ENCODE measurements around the gene LMO2.

Gene LMO2

GRCh38 chr11:33913991-33914390, 22.1 kb upstream of the LMO2 start:
- no peak for DNase-seq (ENCODE audit: low spot score)

DNA sequence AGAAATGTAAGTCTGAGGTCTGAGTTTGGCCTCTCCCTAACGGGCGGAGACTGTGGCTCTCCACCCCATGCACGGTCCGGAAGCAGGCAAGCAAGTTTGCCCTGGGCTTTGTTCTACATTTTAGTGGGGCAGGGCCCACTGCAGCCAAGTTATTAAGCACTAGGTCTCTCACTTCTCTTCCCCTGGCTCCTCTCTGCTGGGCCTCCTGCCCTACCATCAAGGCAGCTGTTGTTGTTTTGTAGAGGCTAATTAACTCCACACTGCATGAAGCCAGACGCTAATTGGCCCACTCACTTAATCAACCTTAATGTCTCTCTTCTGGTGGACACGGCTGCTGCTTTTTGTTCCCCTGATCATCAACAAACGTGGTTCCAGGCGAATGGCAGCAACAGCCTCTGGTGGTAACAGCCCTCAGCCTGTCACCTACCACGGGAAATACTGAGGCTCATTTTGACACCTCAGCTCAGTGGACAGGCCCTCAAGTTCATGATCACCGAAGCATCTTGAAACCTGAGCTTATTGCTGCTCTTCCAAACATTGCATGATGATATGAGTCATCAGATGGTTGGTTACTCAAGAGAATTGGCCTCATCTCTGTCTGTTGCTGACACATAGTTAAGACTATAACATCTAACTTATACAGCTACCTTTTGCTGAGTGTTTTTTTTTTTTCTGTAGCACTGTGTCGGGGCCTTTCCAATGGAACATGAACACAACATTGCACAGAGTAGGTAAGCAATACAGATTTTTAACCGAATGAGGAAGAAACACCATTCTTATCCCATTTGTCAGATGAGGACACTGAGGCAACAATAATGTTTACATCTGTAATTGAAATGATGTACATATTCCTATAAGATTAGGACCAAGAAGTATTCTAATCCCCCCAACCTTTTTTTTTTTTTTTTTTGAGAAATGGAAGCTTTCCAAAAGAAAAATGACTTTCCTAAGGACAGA, 20.8 kb upstream of the LMO2 start:
- peak; percentile 48 for DNase-seq (ENCODE audit: low spot score)

DNA sequence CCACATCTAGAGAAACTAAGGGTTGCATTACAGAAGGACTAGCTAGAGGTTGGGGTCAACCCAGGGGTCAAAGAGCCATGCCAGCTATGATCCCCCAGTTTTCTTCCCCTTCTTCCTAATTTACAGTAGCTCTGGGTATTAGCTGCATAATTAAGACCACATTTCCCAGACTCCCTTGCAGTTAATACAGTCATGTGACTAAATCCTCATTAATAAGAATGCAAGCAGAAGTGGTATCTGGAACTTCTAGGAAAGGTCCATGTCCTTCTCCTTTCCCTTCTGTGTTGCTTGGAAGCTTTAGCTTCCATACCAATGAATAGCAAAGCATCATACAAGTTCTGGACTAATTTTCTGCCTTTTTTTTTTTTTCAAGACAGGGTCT, 19.1 kb upstream of the LMO2 start:
- DNase-seq (ENCODE audit: low spot score) = no peak

GRCh38 chr11:33910296-33910957, 18.6 kb upstream of the LMO2 start:
- DNase-seq (ENCODE audit: low spot score) = no peak

- DNase-seq (ENCODE audit: low spot score) = no peak
These were observed 17.7 kb upstream of the LMO2 start for GRCh38 chr11:33909552-33909951.

DNA sequence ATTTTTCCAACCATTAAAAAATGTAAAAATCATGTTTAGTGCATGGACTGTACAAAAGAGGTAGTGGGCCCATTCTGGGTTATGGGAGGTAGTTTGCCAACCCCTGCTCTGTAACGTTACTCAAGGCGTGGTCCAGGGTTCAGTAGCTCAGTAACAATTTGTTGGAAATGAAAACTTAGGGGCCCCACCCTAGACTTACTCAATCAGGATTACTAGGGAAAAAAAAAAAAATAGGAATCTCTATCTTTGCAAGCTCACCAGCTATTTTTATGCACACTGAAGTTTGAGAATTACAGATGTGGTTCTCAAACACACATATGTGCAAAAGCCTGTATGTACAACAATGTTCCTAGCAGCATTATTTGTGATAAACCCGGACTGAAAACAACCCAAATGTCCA, 17.3 kb upstream of the LMO2 start:
- DNase-seq (ENCODE audit: low spot score) = no peak

- DNase-seq (ENCODE audit: low spot score) = no peak
These were observed 15.5 kb upstream of the LMO2 start for GRCh38 chr11:33907421-33907820.

- DNase-seq (ENCODE audit: low spot score) = no peak
These were observed 14.8 kb upstream of the LMO2 start for GRCh38 chr11:33906484-33907186.

GRCh38 chr11:33904102-33904501, 12.2 kb upstream of the LMO2 start:
- no peak for DNase-seq (ENCODE audit: low spot score)

GRCh38 chr11:33900159-33900840, 8.4 kb upstream of the LMO2 start:
- DNase-seq (ENCODE audit: low spot score) = no peak

DNA sequence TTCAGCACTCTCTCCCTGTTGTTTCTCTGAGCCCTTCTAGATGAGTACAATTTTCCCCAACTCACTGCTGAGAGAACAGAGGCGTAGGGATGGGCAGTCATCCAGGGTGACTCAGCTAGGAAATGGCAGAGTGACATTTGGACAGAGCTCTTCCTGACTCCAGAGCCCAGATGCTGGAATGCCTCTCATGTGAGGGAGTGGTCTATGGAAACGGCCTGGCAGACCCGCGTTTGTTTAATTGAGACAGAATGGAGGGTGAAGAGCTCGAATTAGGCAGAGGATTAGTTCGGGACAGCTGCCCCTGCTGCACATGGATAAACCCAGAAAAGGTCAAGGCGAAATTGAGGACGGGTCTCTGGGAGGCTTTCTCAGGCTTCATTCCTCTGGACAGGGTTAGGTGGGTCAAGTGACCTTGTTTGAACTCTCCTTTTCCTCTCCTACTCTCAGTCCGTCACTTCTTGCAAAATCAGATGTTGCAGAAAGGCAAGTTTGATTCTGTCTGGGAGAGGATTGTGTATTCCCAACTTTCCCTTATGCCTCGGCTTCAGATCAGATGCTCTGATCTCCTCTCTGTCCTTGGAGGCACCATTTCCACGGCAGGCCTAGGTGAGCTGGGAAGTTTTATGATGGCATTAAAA, 7.6 kb upstream of the LMO2 start:
- peak; percentile 87 for DNase-seq (ENCODE audit: low spot score)

GRCh38 chr11:33898957-33899356, 7.1 kb upstream of the LMO2 start:
- DNase-seq (ENCODE audit: low spot score) = no peak

GRCh38 chr11:33897761-33898375, 6.0 kb upstream of the LMO2 start:
- DNase-seq (ENCODE audit: low spot score) = no peak

DNA sequence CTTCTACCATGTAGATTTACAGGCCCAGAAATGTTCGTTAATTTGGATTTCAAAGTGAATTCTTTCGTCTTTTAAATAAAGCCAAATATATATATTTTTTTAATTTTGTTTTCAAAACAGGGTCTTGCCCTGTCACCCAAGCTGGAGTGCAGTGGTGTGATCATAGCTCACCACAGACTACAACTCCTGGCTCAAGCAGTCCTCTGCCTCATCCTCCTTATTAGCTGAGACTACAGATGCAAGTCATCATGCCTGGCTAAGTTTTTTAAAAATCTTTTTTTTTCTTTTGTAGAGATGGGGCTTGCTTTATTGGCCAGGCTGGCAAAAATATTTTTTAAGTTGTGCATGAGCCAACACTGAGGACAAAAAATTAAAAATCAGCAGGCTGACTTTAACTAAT, 5.0 kb upstream of the LMO2 start:
- no peak for DNase-seq (ENCODE audit: low spot score)

DNA sequence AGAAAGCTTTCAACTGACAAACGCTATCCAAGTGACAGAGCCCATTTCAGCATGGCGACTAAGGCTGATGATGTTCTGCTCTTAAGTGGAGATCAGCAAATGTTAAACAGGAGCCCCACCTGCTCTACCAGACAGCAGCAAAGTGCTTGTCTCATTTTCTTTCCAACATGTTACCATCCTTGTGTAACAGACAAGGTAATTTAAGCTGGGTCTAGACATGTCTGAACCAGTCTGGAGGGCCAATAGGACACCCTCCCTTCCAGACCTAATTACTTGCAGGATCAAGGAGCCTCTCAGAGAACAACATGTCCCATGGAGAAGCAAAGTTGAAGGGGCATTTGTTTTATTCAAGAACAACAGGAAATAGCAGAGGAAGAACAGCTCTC, 3.9 kb upstream of the LMO2 start:
- DNase-seq (ENCODE audit: low spot score) = no peak

DNA sequence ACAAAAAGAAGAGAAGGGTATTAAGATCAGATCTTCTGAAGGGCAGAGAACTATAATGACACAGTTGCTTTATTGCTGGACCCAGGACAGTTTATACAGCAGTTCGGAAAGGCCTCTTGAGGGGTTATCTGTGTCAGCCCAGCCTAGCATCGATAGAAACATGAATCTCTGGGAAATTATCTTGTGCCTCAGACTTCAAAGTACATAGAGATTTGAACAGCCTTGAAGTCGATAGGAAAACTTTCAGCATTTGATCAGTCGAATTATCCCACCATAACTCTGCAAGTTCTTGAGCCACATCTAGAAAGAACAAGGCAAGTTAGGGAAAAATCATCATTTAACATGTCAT, 2.5 kb upstream of the LMO2 start:
- DNase-seq (ENCODE audit: low spot score) = no peak

DNA sequence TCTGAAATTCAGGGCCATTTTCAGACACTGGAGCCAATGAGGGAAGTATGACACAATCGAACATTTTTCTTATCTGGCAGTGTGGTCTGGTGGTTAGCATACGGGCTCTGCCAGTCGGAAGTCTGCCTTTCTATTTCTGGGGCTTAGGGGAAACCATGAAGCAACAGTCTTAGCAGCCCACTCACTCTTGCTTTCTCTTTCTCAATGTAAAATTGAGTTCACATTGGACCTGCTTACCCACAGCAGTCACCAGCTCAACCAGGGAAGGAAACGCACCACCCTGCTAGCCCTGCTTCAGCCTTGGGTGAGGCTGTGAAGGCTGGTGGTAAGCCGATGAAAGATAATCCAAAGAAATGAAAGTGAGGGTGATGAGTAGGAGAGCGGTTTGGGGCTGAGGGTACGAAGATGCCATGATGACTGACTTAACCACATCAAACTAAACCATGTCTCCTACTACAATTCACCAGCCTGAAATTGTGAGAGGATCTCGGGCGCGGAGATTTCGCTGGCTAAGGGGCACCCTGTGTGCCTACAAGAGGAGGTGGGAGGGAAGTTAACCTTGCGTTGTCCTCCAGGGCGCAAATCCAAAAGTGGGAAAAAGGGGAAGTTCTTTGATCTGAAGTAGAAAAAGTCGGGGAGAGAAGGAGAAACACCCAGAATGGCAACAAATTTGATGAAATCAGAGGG, 2.0 kb upstream of the LMO2 start:
- DNase-seq (ENCODE audit: low spot score) = no peak

DNA sequence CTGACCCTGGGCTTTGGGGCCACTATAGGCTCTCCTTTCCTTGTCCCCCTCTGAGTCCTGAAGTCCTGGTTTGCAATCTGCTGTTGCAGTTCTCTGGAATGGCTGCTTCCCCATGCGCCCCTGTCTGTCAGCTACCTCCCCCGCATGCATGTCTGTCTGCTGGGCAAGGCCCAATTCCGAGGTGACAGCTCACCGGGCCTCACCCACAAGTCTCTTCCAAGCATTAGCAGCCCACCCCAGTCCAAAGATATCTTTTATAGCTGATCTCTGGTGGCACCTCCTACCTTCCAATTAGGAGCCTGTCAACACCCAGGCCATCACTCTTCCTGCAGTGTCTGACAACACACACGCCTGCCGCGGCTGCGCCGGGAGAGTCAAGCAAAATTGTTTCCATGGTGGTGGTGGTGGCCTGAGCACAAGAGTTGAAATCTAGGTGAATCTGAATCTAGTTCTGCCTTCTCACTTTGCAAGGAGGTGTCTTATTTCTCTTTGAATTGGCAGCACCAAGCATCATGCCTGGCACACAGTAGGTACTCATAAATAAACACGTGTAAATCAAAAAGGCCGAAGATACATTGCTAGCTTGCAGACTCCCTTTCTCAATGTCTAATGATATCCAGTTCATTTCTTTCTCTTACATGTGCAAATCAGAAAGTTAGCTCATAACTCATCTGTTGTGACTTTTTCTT, 1.2 kb upstream of the LMO2 start:
- no peak for DNase-seq (ENCODE audit: low spot score)

GRCh38 chr11:33889821-33890378, 2.0 kb downstream of the LMO2 start:
- no peak for DNase-seq (ENCODE audit: low spot score)

- DNase-seq (ENCODE audit: low spot score) = no peak
These were observed 2.6 kb downstream of the LMO2 start for GRCh38 chr11:33889296-33889695.

Data from COLO829 (cell line).